H1 (cell line): ENCODE measurements around the gene ACAP1. TPM values are rescaled to one million over a fixed set of nuclear protein-coding genes. Genes with fewer than 3 reads are reported as not detected.
A peak's percentile ranks its signal among the peaks of the same experiment; 100 is the strongest.

ENCODE experiments used
- CTCF ChIA-PET: fragments of 300-600 bp; sonication (Branson Sonifier 250); formaldehyde crosslinking; loops from one replicate; lab custom pipeline; 2021; ENCODE audit not compliant: partially characterized antibody; lab: Charles Lee
- POLR2A ChIA-PET: fragments of 300-600 bp; sonication (Branson Sonifier 250); formaldehyde crosslinking; loops from one replicate; lab custom pipeline; 2021; ENCODE audit warnings: inconsistent platforms; ENCODE audit not compliant: partially characterized antibody; lab: Charles Lee
- DNase-seq, 2 experiments: peaks; one replicate each; pipeline versions ENCODE4 v3.0.0 to v3.0.0-alpha.2; 2010 to 2022; ENCODE audit warnings: low spot score in 2 of 2, low read depth in 1 of 2, mixed read lengths in 1 of 2
- FAIRE-seq: peaks from 2 replicates; lab custom pipeline; 2011; peaks lifted over from hg19 to GRCh38; lab: Jason Lieb, UNC
- H2AFZ ChIP-seq: 2 replicates; pipeline ENCODE4 v1.8.1; 2012; ENCODE audit warnings: low read length, inconsistent platforms
- H2AK5ac ChIP-seq: 2 replicates; pipeline ENCODE4 v1.6.1; 2013; ENCODE audit warnings: low read depth, low read length
- H2BK120ac ChIP-seq: replicated peaks from 2 replicates; pipeline ENCODE3; 2013; ENCODE audit warnings: low read depth, low read length, inconsistent platforms
- H2BK12ac ChIP-seq: 2 replicates; pipeline ENCODE4 v1.6.1; 2013; ENCODE audit warnings: low read depth, low read length
- H2BK15ac ChIP-seq: 2 replicates; pipeline ENCODE4 v1.6.1; 2013; ENCODE audit warnings: low read length
- H2BK20ac ChIP-seq: 2 replicates; pipeline ENCODE4 v1.6.1; 2013; ENCODE audit warnings: low read length
- H2BK5ac ChIP-seq: 2 replicates; pipeline ENCODE4 v1.6.1; 2013; ENCODE audit warnings: low read depth, low read length
- H3K14ac ChIP-seq: 2 replicates; pipeline ENCODE4 v1.6.1; 2013; ENCODE audit warnings: inconsistent platforms; ENCODE audit not compliant: insufficient read length
- H3K18ac ChIP-seq: 2 replicates; pipeline ENCODE4 v1.6.1; 2013; ENCODE audit warnings: low read length; ENCODE audit errors: extremely low read depth
- H3K23ac ChIP-seq: 2 replicates; pipeline ENCODE4 v1.6.1; 2013; ENCODE audit warnings: inconsistent platforms; ENCODE audit not compliant: insufficient read length
- H3K23me2 ChIP-seq: 2 replicates; pipeline ENCODE4 v1.6.1; 2013; ENCODE audit warnings: low read depth, low read length
- H3K27ac ChIP-seq: 2 replicates; pipeline ENCODE4 v1.6.1; 2011; ENCODE audit warnings: low read depth, low read length, inconsistent platforms
- H3K27me3 ChIP-seq, 4 experiments: replicated peaks in 1 of 4; 1 replicate in 1 of 4; 2 replicates in 3 of 4; pipeline versions ENCODE4 v1.6.1 to v1.8.1; 2011 to 2013; ENCODE audit warnings: low read length in 3 of 4, mild to moderate bottlenecking in 3 of 4, inconsistent platforms in 2 of 4, mixed read lengths in 2 of 4, moderate library complexity in 1 of 4; ENCODE audit not compliant: control insufficient read depth in 3 of 4, insufficient read depth in 3 of 4; ENCODE audit errors: extremely low read depth in 1 of 4
- H3K36me3 ChIP-seq, 4 experiments: 2 replicates each; pipeline versions ENCODE4 v1.6.1 to v1.8.1; 2011 to 2013; ENCODE audit warnings: mild to moderate bottlenecking in 4 of 4, low read length in 3 of 4, moderate library complexity in 2 of 4, control low read depth in 1 of 4, inconsistent platforms in 1 of 4; ENCODE audit not compliant: insufficient read depth in 4 of 4, control insufficient read depth in 2 of 4
- H3K4ac ChIP-seq: replicated peaks from 2 replicates; pipeline ENCODE3; 2013; ENCODE audit warnings: low read length, low read depth, mixed read lengths, inconsistent platforms; ENCODE audit not compliant: insufficient read length
- H3K4me1 ChIP-seq, 4 experiments: replicated peaks in 1 of 4; 1 replicate in 1 of 4; 2 replicates in 3 of 4; pipeline versions ENCODE4 v1.6.1 to v1.8.1; 2011 to 2013; ENCODE audit warnings: low read length in 3 of 4, inconsistent platforms in 2 of 4, mixed read lengths in 1 of 4; ENCODE audit not compliant: insufficient read depth in 4 of 4, control insufficient read depth in 3 of 4
- H3K4me2 ChIP-seq, 2 experiments: 2 replicates each; pipeline versions ENCODE4 v1.6.1 to v1.8.1; 2011 to 2013; ENCODE audit warnings: low read depth in 2 of 2, low read length in 2 of 2, control low read depth in 1 of 2, inconsistent platforms in 1 of 2, mild to moderate bottlenecking in 1 of 2; ENCODE audit not compliant: insufficient read depth in 1 of 2
- H3K4me3 ChIP-seq, 4 experiments: fragments of 200-600, 300-600 bp in 1 of 4; sonication (generic), shearing (Covaris generic), sonication (Bioruptor Twin) in 1 of 4; 2 replicates each; pipeline versions ENCODE4 v1.5.1 to v1.8.1; 2011 to 2016; ENCODE audit warnings: low read length in 4 of 4, low read depth in 3 of 4, control low read depth in 2 of 4, inconsistent platforms in 2 of 4, mild to moderate bottlenecking in 2 of 4, mixed read lengths in 1 of 4, moderate library complexity in 1 of 4; ENCODE audit not compliant: insufficient read depth in 2 of 4; ENCODE audit errors: extremely low read depth in 1 of 4
- H3K56ac ChIP-seq: replicated peaks from 2 replicates; pipeline ENCODE3; 2013; ENCODE audit warnings: low read depth, mild to moderate bottlenecking, mixed read lengths, low read length, inconsistent platforms; ENCODE audit not compliant: insufficient read length
- H3K79me1 ChIP-seq: 2 replicates; pipeline ENCODE4 v1.6.1; 2013; ENCODE audit warnings: low read depth, low read length, control low read depth
- H3K79me2 ChIP-seq, 2 experiments: 2 replicates each; pipeline versions ENCODE4 v1.6.1 to v1.8.1; 2012 to 2013; ENCODE audit warnings: low read length in 2 of 2, mild to moderate bottlenecking in 2 of 2, inconsistent platforms in 1 of 2; ENCODE audit not compliant: insufficient read depth in 2 of 2, control insufficient read depth in 1 of 2
- H3K9ac ChIP-seq, 4 experiments: replicated peaks in 1 of 4; 1 replicate in 1 of 4; 2 replicates in 3 of 4; pipeline versions ENCODE4 v1.6.1 to v1.8.1; 2011 to 2013; ENCODE audit warnings: low read depth in 3 of 4, low read length in 3 of 4, control low read depth in 2 of 4, mild to moderate bottlenecking in 2 of 4, moderate library complexity in 2 of 4, inconsistent platforms in 1 of 4; ENCODE audit errors: extremely low read depth in 1 of 4
- H3K9me3 ChIP-seq, 2 experiments: 2 replicates each; pipeline versions ENCODE4 v1.6.1 to v1.8.1; 2012 to 2013; ENCODE audit warnings: mild to moderate bottlenecking in 2 of 2, moderate library complexity in 2 of 2, control low read depth in 1 of 2, inconsistent platforms in 1 of 2, low read depth in 1 of 2, low read length in 1 of 2, mixed read lengths in 1 of 2; ENCODE audit not compliant: insufficient read depth in 2 of 2
- H4K20me1 ChIP-seq, 2 experiments: replicated peaks in 1 of 2; 2 replicates each; pipeline versions ENCODE3 to v1.8.1; 2011 to 2013; ENCODE audit warnings: inconsistent platforms in 2 of 2, low read length in 2 of 2, mild to moderate bottlenecking in 1 of 2; ENCODE audit not compliant: insufficient read depth in 2 of 2, control insufficient read depth in 1 of 2
- H4K5ac ChIP-seq: 2 replicates; pipeline ENCODE4 v1.6.1; 2013; ENCODE audit warnings: low read length, low read depth, mixed read lengths, inconsistent platforms; ENCODE audit not compliant: insufficient read length
- H4K8ac ChIP-seq: 2 replicates; pipeline ENCODE4 v1.8.0; 2013; ENCODE audit warnings: mild to moderate bottlenecking, moderate library complexity, low read length, inconsistent platforms; ENCODE audit not compliant: insufficient read depth; ENCODE audit errors: extremely low read depth
- H4K91ac ChIP-seq: replicated peaks from 2 replicates; pipeline ENCODE3; 2013; ENCODE audit warnings: low read length, mixed read lengths, inconsistent platforms; ENCODE audit not compliant: insufficient read length
- POLR2A ChIP-seq, 2 experiments: IDR thresholded peaks; 1 replicate in 1 of 2; 2 replicates in 1 of 2; pipeline ENCODE4 v1.6.1; 2011; ENCODE audit warnings: low read depth in 2 of 2, low read length in 2 of 2, mild to moderate bottlenecking in 2 of 2; ENCODE audit errors: control extremely low read depth in 1 of 2
- YY1 ChIP-seq: IDR thresholded peaks from 2 replicates; pipeline ENCODE4 v1.6.1; 2011; ENCODE audit warnings: low read depth, mild to moderate bottlenecking, low read length
- whole genome bisulfite sequencing, 2 experiments: shearing (Covaris generic) in 1 of 2; methylation state at CpG; one replicate each; pipeline versions ENCODE4 v1.1.6 to v1.1.7; 2013 to 2015; ENCODE audit warnings: low lambda C conversion rate in 2 of 2, mixed read lengths in 2 of 2, inconsistent platforms in 1 of 2, low coverage in 1 of 2, missing lambda C conversion rate in 1 of 2; ENCODE audit not compliant: insufficient replicate concordance in 2 of 2, insufficient coverage in 1 of 2, insufficient read length in 1 of 2; ENCODE audit errors: extremely low coverage in 1 of 2, missing lambda C conversion rate in 1 of 2; 5-methylcytosine and 5-hydroxymethylcytosine counted together
- polyA plus RNA-seq, 7 experiments: library from polyadenylated mRNA; depleted of rRNA in 3 of 7; stranded (reverse) in 5 of 7; unstranded in 2 of 7; fragments of >200 nt in 5 of 7; fragments of 200-250 nt in 2 of 7; gene quantifications; 1 replicate in 5 of 7; 2 replicates in 1 of 7; 4 replicates in 1 of 7; pipeline versions ENCODE4 v1.2.1 to v1.2.3, GENCODE V29; 2011 to 2013; ENCODE audit warnings: missing spikeins in 2 of 7, mixed read lengths in 2 of 7
- total RNA-seq: library from RNA; stranded (reverse); fragmentation: NEBNext Ultra II Directional; extraction: Animal tissue kit (Norgen Biotek cat#: 25700); gene quantifications from 2 replicates; pipeline ENCODE4 v1.2.1, GENCODE V29; 2021

ACAP1 gene
- total and polyA plus RNA-seq, 2 of the 8 experiments (the other 6 are each of a cell fraction or from before 2014, with no cell fraction given), result 11.9 to 45.1 TPM

- Histone ChIP-seq H3K56ac (no peak overlapping the region), H3K4me2 (peak overlapping the region; percentile 67 to 91), H3K9me3 (no peaks in the 10 kb centered on the region), H3K23me2 (peaks cover under 1% of the 10 kb centered on the region; the same call in 1 of the 2 replicates), H3K4ac (no peak overlapping the region), H4K8ac (no peak overlapping the region), H3K36me3 (peaks cover 33 to 66% (median 46%) of the 10 kb centered on the region in 4 experiments), H2AK5ac (no peak overlapping the region), H3K4me1 (peaks cover 0 to 13% (median 7%) of the 10 kb centered on the region in 4 experiments; a peak in 5 of 7 replicates), H2BK20ac (no peak overlapping the region), H4K91ac (no peak overlapping the region), H3K27me3 (no peaks in the 10 kb centered on the region), H2BK12ac (no peak overlapping the region), H2BK15ac (no peak overlapping the region), H3K14ac (no peak overlapping the region), H3K18ac (no peak overlapping the region), H4K5ac (no peak overlapping the region), H3K27ac (0 out of 2 replicates have a peak overlapping the region, but pooled peaks have one; percentile 61), H3K23ac (no peak overlapping the region), H4K20me1 (peaks cover 20 to 27% of the 10 kb centered on the region in 2 experiments), H2AFZ (no peak overlapping the region), H3K79me2 (peaks cover 8 to 32% of the 10 kb centered on the region in 2 experiments), H3K9ac (peak overlapping the region in 3 of 4 experiments; percentile 39 to 75 (median 49); a peak in 6 of 7 replicates), H3K4me3 (peak overlapping the region; percentile 55 to 95 (median 70)), H3K79me1 (peaks cover 12% of the 10 kb centered on the region), H2BK5ac (0 out of 2 replicates have a peak overlapping the region, but pooled peaks have one; percentile 60), H2BK120ac (no peak overlapping the region)
- FAIRE-seq, result no peak
- DNase-seq, result no peak
- TF ChIP-seq POLR2A (IDR thresholded peaks at IDR 0.05; ENCODE audit: control extremely low read depth in 1 of 2, low read depth in 2 of 2, low read length in 2 of 2) (peak; percentile 8 to 19; a peak in 2 of 3 replicates), YY1 (no peak)
- ChIA-PET POLR2A (interaction anchor here (0.8 to 11.3 kb wide), 42 partner anchors 8 to 859 kb away, joined by 3 to 223 read pairs (median 6); partner anchors contain the start of genes ACADVL, ACAP1, CD68 and CLDN7), CTCF (interaction anchor here (0.7 to 3.3 kb wide), 25 partner anchors 9 to 268 kb away, joined by 3 to 17 read pairs (median 5); partner anchors contain the start of genes ACADVL, ACAP1, DLG4 and NEURL4)
- WGBS, 2 experiments, result 47% methylated on average over 9 of the region's 9 CpGs; no CpG with 5 or more reads in 1 of the 2 experiments
These were observed 22.2 kb upstream of the ACAP1 start for GRCh38 chr17:7313890-7314718.
